Measurements from ENCODE around the gene GLCCI1.

GLCCI1 gene

DNA sequence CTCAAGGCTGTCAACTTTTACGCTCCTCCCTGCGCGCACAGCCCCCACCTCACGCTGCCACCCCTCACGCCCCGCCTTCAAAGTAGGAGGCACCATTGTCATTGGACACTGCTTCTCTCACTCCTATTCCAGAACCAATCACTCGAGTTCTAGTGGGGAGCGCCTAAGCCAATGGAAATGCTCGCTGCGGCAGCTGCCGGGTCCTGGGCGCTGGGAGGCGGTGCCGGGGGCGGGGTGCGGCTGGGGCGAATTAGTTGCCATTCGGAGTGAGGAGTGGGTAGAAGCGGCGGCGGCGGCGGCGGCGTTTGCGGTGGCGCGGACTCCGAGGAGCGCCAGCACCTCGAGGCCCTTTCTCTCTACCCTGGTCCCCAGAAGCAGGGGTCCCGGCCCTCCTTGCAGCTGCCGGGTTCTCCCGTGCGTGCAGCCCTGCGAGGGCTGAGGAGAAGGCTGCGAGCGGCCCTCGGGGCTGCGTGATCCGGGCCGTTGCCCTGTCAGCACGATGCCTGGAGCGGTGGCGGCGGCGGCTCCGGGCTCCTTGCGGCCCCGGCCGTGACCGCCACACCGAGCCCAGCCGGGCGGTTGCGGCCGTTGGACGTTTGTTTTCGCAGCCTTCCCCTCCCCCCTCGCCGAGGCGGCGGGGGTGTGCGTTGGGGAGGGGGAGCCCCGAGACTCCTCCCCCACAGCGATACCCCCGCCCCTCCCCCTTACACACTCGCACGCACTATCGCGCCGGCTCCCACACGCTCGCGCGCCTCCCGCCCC, at the start of gene GLCCI1:
TSS of gene GLCCI1 (plus strand) at position 253 of the 762 bp plus-strand sequence. CDS start 555 bp downstream, outside the sequence.
- DNase-seq, result peak; percentile 83

GRCh38 chr7:7919449-7919945, 49.1 kb upstream of the GLCCI1 start:
- no peak for DNase-seq

- no peak for DNase-seq
Measured at GRCh38 chr7:7920056-7920455, 48.5 kb upstream of the GLCCI1 start.

- DNase-seq, result no peak
Measured at GRCh38 chr7:7920481-7920880, 48.1 kb upstream of the GLCCI1 start.

DNA sequence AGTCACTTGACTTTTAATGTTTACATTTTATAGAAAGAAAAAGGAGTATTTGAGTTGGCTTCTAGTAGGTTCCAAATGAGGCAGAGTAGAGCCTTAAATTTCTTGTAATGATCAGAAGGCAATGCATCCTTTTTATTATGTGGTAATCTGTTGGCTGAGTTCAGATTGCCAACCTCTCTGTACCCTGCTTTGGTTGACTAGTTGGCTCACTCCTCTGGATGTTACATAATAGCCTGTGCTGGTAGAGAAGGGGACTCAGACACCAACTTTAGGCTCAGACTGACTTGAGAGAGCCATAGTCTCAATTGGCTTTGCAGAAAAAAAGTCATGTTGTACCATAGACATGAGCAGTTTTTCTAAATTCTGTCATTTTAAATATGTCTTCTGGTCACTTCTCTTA, 46.8 kb upstream of the GLCCI1 start:
- no peak for DNase-seq

- DNase-seq, result no peak
Measured at GRCh38 chr7:7922684-7923385, 45.8 kb upstream of the GLCCI1 start.

DNA sequence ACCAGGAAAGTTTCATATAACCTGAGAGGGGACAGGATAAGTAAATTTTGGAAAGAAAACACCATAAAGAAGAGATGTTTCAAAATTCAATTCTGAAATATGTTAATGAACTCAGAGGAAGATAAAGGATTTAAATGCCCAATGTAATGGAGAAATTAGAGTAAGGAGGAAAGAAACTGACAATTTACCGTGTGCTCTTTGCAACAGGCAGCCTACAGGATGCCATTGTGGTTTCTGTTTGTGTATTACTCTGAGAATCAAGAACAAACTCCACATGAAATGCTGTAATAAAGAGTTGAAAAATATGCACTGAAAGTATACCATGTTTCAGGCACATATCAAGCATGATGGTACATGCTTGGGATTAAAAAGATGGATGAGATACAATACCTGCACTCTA, 44.8 kb upstream of the GLCCI1 start:
- DNase-seq, result no peak

GRCh38 chr7:7924303-7924702, 44.3 kb upstream of the GLCCI1 start:
- DNase-seq, result no peak

GRCh38 chr7:7931626-7932025, 37.0 kb upstream of the GLCCI1 start:
- peak; percentile 57 for DNase-seq

- DNase-seq, result no peak
Measured at GRCh38 chr7:7932553-7932952, 36.0 kb upstream of the GLCCI1 start.

DNA sequence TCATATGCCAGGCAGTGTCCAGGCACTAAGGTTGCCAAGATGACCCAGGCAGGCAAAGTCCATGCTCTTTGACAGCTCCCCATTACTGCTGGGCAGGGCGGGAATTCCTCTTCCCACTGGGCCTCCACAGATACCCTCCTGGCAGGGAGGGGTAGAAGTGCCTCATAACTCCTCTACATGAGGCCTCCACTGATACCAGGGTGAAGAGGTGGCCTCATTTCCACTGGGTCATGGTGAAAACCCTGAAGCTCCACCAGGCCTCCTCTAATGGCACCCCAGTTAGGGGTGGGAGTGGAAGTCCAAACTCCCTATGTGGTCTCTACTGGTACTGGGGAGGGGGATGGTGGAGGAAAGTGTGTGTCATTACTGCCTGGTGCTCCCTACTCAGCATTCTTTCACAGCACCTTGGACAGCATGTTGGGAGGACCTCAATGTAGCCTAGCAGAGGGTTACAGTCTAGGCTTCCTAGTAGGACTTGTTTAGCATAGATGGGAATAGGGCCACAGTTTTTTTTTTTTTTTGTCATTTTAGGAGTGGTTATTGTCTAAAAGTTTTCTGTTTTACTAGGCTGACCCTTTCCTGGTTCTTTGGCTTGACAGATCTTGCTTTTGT, 34.6 kb upstream of the GLCCI1 start:
- no peak for DNase-seq

- DNase-seq, result no peak
Measured at GRCh38 chr7:7934945-7935344, 33.7 kb upstream of the GLCCI1 start.

DNA sequence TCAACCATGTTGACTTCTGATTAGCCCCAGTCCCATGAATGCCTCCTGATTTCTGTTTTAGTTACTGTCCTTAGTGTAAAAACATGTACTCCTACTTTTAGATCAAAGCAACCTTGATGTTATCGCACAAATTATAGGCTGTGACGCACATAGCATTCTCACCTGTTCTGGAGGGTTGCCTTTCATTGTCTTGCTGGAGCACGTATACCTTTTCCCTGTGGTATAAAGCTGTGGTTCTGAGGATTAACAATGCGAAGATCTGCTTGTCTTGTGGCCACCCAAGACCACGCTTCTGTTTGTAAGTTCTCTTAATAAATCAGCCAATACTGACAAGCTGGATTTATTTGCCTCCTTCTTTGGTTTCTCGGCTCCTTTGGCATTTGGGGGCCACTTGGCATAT, 30.1 kb upstream of the GLCCI1 start:
- DNase-seq, result no peak

- DNase-seq, result no peak
Measured at GRCh38 chr7:7943951-7944350, 24.6 kb upstream of the GLCCI1 start.

DNA sequence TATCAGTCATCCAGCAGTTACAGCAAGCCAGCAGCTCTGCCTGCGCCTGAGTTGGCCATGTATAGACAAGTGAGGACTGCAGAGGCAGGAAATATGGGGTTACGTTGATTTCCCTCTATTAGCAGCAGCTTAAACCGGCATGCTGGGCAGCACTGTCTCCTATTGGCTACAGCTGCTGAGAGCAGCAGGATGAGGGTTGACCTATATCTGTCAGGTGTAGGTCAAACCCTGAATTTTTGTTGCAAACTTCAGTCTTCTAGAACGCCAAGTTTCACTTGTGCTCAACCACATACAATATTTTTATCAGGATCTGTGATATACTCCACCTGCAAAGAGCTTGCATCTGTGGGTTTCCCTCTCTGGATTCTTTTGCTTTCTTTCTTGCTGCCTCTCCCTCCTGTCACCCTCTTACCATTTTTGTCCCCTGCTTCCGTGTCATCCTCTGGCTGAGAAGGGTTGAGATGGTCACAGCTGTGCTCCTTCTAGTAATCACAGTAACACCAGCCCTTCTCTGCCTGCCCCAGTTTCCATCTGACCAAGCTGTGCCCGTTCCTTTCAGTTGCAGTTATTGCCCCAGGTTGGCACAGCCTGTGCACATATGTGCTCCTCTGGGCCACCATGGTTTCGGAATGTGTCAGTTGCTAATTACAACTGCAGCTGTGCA, 23.8 kb upstream of the GLCCI1 start:
- no peak for DNase-seq

GRCh38 chr7:7946486-7946885, 22.1 kb upstream of the GLCCI1 start:
- DNase-seq, result no peak

DNA sequence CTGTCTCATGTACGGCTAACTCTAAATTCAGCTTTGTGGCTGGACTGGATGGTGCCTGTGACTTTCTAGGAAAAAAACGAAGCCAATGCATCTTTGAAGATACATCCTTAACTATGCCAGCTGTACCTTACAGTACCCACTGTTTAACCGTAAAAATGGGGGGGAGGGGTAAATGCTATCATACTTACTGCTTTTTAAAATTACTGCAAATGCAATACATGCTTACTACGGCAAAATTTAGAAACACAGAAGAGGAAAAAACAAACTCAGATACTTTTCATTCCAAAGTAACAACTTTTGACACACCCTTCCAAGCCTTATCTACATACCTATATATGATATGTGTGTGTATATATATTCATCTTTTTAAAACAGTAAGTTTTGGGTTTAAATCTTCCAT, 20.4 kb upstream of the GLCCI1 start:
- no peak for DNase-seq

DNA sequence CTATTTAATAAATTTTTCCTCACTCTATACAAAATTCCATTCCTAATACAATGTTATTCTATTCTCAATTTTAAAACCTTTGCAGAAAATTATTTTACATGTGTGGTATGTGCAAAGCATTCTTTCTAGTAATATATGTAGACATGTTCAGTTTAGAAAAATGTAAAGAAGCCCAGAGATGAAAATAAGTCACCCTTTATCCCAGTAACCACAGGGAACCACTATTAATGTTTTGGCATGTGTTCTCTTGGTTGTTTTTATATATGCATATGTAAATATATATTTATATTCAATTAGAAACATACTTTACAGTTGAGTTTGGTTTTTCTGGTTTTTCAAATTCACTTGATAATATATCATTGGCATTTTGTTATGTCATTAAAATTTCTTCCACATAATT, 14.8 kb upstream of the GLCCI1 start:
- DNase-seq, result no peak

DNA sequence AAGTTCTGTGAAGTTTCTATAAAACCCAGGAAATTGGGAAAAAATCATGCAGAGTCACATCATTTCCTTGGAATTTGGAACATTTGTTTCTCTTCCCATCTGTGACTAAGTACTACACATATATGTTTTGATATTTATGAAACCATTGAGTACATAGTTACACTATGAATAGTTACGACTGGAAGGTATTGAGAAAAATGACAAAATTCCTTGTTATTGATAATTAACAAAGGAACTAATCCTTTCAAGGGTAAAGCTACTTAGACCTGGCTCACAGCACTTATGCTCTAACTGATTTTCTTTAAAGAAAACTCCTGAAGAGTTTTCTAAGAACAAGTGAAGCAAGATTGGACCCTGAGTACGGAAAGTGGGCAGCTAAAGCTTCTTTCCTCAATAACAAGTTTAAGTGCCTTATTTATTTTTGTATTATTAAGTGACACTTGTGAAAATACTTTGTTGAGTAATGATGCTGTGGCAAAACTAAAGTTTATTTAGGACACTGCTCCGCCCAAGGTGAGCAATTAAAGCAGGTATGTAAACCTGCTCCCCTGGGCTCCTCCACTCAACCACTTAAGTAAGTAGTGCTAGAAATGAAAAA, 12.0 kb upstream of the GLCCI1 start:
- no peak for DNase-seq

DNA sequence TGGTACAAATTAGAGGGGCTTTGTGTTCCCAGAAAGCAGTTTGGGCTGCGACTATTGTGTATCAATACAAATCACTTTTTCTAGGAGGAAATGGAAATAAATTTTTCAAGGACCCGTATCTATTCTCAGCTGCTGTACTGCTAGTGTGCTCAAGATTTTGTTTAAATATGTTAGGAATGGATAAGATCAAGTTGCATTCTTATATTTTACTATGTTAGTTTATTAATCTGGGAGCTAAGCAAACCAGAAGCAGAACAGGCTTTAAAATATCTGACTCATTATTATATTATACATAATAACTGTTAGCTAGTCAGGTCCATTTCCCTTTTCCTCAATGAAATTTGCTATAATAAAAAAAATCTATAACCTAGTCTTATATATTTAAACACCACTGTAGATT, 11.1 kb upstream of the GLCCI1 start:
- no peak for DNase-seq

- DNase-seq, result no peak
Measured at GRCh38 chr7:7959979-7960670, 8.5 kb upstream of the GLCCI1 start.

DNA sequence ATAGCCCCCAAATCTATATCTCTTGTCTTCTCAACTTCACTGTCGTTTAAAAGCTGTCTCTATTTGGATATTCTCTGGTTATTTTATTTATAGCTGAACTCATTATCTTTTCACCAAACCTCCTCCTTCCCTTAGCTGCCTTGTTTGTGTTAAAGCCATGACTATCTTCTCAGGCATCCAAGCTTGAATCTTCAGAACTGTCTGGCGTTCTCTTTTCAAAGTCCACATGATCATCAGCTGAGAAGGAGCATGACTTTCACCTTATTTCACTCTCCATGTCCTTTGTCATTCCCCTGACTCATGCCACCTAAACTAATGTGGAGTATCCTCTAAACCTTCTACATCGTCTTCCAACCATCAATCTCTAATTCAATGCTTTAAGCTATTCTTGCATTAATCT, 5.7 kb upstream of the GLCCI1 start:
- DNase-seq, result no peak

All from NCI-H524 treated with DMSO at 0.1 percent for 48 hours (cell line).